Gastrocnemius medialis (tissue), 4 donors: Measurements from ENCODE around the gene SMYD3. TPM values are rescaled to one million over a fixed set of nuclear protein-coding genes. Genes with fewer than 3 reads are reported as not detected.
"Not testable (repeated sequence)": the region's sequence is repeated elsewhere in the genome, so short reads cannot be mapped to it uniquely, and the experiment has no call there.

Source experiments
- ATAC-seq, 2 donors: fragments of 150-250 bp; one replicate each; pipeline ENCODE4 v1.9.1; 2016
- DNase-seq, 2 donors: peaks; one replicate each; pipeline ENCODE4 v3.0.0-alpha.2; 2019
- H3K27ac ChIP-seq, 4 donors: fragments of 200-600 bp; sonication (generic); 1 replicate in 1 of 4; 2 replicates in 3 of 4; pipeline ENCODE4 v1.5.1; 2016 to 2018; ENCODE audit warnings: mild to moderate bottlenecking in 2 of 4, moderate library complexity in 1 of 4
- H3K27me3 ChIP-seq, 3 donors: fragments of 200-600 bp; sonication (generic) in 2 of 3; 1 replicate in 1 of 3; 2 replicates in 2 of 3; pipeline versions ENCODE4 v1.5.1 to v1.6.0; 2016 to 2019; ENCODE audit warnings: mild to moderate bottlenecking in 1 of 3, moderate library complexity in 1 of 3
- H3K36me3 ChIP-seq, 2 donors: fragments of 200-600 bp; sonication (generic) in 1 of 2; one replicate each; pipeline ENCODE4 v1.5.1; 2017 to 2018
- H3K4me1 ChIP-seq, 2 donors: fragments of 200-600 bp; sonication (generic) in 1 of 2; one replicate each; pipeline ENCODE4 v1.5.1; 2016 to 2017; ENCODE audit warnings: mild to moderate bottlenecking in 2 of 2
- H3K4me3 ChIP-seq, 4 donors: fragments of 200-600 bp; sonication (generic) in 3 of 4; 1 replicate in 1 of 4; 2 replicates in 3 of 4; pipeline ENCODE4 v1.5.1; 2016 to 2019; ENCODE audit warnings: mild to moderate bottlenecking in 2 of 4
- H3K9me3 ChIP-seq, 3 donors: fragments of 200-600 bp; sonication (generic) in 2 of 3; 1 replicate in 1 of 3; 2 replicates in 2 of 3; pipeline ENCODE4 v1.5.1; 2016 to 2019
- CTCF ChIP-seq, 5 experiments: fragments of 450-650 bp in 3 of 5; fragments of 200-600 bp in 2 of 5; sonication (generic) in 2 of 5; IDR thresholded peaks in 4 of 5; conservative IDR thresholded peaks in 1 of 5; 1 replicate in 4 of 5; 2 replicates in 1 of 5; pipeline ENCODE4 v1.5.1; 2016 to 2019; ENCODE audit warnings: antibody characterized with exemption in 5 of 5, mild to moderate bottlenecking in 3 of 5, moderate library complexity in 3 of 5
- POLR2A ChIP-seq, 2 donors: fragments of 450-650 bp; IDR thresholded peaks; one replicate each; pipeline ENCODE4 v1.6.1; 2017; ENCODE audit warnings: antibody characterized with exemption in 2 of 2, mild to moderate bottlenecking in 2 of 2, moderate library complexity in 2 of 2
- in situ Hi-C, 4 donors: fragments of 200-750 bp; cut with MboI; loops; one replicate each; pipeline versions ENCODE4 v1.15.0 to v1.8.0; 2017; ENCODE audit warnings: low sequenced_read_pairs in 4 of 4
- intact Hi-C: fragments of 100-400 bp; cut with DNase I; formaldehyde crosslinking; loops from one replicate; pipeline ENCODE4 v1.15.1; 2023; ENCODE audit warnings: low total_unique reads
- total RNA-seq, 4 donors: library from RNA; depleted of rRNA; stranded (reverse); fragments of >200 nt; gene quantifications; one replicate each; pipeline versions ENCODE4 v1.1.0 to v1.2.3, GENCODE V29; 2016

SMYD3 gene
- total RNA-seq, 4 donors from 2014 or later = 4.4 to 10.3 (median 6.3) TPM

GRCh38 chr1:245983294-245983967, 523.6 kb downstream of the SMYD3 start:
- ATAC-seq (no peak), DNase-seq (no peak)
- intact Hi-C loops = no loop called here
- Histone ChIP-seq H3K4me3 (no peak overlapping the region), H3K36me3 (no peaks in the 10 kb centered on the region), H3K27ac (no peak overlapping the region), H3K9me3 (no peaks in the 10 kb centered on the region), H3K4me1 (no peaks in the 10 kb centered on the region), H3K27me3 (no peaks in the 10 kb centered on the region)
- TF ChIP-seq POLR2A (IDR thresholded peaks at IDR 0.05) (no peak), CTCF (IDR thresholded peaks at IDR 0.05 in 4 of 5, conservative IDR thresholded peaks at IDR 0.05 in 1 of 5) (no peak)
- in situ Hi-C loops = no loop called here

- Histone ChIP-seq H3K36me3 (no peaks in the 10 kb centered on the region), H3K9me3 (no peaks in the 10 kb centered on the region), H3K27ac (no peak overlapping the region), H3K27me3 (no peaks in the 10 kb centered on the region), H3K4me3 (no peak overlapping the region), H3K4me1 (no peaks in the 10 kb centered on the region)
- DNase-seq (no peak), ATAC-seq (no peak)
- TF ChIP-seq POLR2A (IDR thresholded peaks at IDR 0.05) (no peak), CTCF (IDR thresholded peaks at IDR 0.05 in 4 of 5, conservative IDR thresholded peaks at IDR 0.05 in 1 of 5) (no peak)
- in situ Hi-C loops = no loop called here
- intact Hi-C loops = no loop called here
Observed at GRCh38 chr1:245979589-245979988, 527.5 kb downstream of the SMYD3 start.

- Histone ChIP-seq H3K27me3 (no peaks in the 10 kb centered on the region), H3K4me1 (no peaks in the 10 kb centered on the region), H3K36me3 (no peaks in the 10 kb centered on the region), H3K4me3 (no peak overlapping the region), H3K9me3 (no peaks in the 10 kb centered on the region), H3K27ac (no peak overlapping the region)
- intact Hi-C loops = no loop called here
- DNase-seq (no peak), ATAC-seq (no peak)
- TF ChIP-seq POLR2A (IDR thresholded peaks at IDR 0.05) (no peak), CTCF (IDR thresholded peaks at IDR 0.05 in 4 of 5, conservative IDR thresholded peaks at IDR 0.05 in 1 of 5) (no peak)
- in situ Hi-C loops = no loop called here
Observed at GRCh38 chr1:245978915-245979314, 528.2 kb downstream of the SMYD3 start.

GRCh38 chr1:245972476-245972875, 534.6 kb downstream of the SMYD3 start:
- Histone ChIP-seq H3K4me1 (no peaks in the 10 kb centered on the region), H3K36me3 (no peaks in the 10 kb centered on the region), H3K27me3 (no peaks in the 10 kb centered on the region), H3K27ac (no peak overlapping the region), H3K9me3 (no peaks in the 10 kb centered on the region), H3K4me3 (no peak overlapping the region)
- TF ChIP-seq CTCF (IDR thresholded peaks at IDR 0.05 in 4 of 5, conservative IDR thresholded peaks at IDR 0.05 in 1 of 5) (no peak), POLR2A (IDR thresholded peaks at IDR 0.05) (no peak)
- intact Hi-C loops (no loop called here), in situ Hi-C loops (no loop called here)
- DNase-seq (no peak), ATAC-seq (no peak)

GRCh38 chr1:245971711-245972085, 535.4 kb downstream of the SMYD3 start:
- intact Hi-C loops = no loop called here
- Histone ChIP-seq H3K4me3 (no peak overlapping the region), H3K27ac (no peak overlapping the region), H3K9me3 (no peaks in the 10 kb centered on the region), H3K4me1 (no peaks in the 10 kb centered on the region), H3K27me3 (no peaks in the 10 kb centered on the region), H3K36me3 (no peaks in the 10 kb centered on the region)
- TF ChIP-seq CTCF (IDR thresholded peaks at IDR 0.05 in 4 of 5, conservative IDR thresholded peaks at IDR 0.05 in 1 of 5) (no peak), POLR2A (IDR thresholded peaks at IDR 0.05) (no peak)
- in situ Hi-C loops = no loop called here
- ATAC-seq (no peak), DNase-seq (no peak)

GRCh38 chr1:245971076-245971710, 535.9 kb downstream of the SMYD3 start:
- H3K27me3 ChIP-seq, H3K36me3 ChIP-seq, intact Hi-C loops, ATAC-seq, H3K4me3 ChIP-seq, H3K4me1 ChIP-seq, DNase-seq, H3K9me3 ChIP-seq, H3K27ac ChIP-seq, in situ Hi-C loops: not testable (repeated sequence)
